ENCODE measurements around the gene GRK5. TPM values are rescaled to one million over a fixed set of nuclear protein-coding genes. Genes with fewer than 3 reads are reported as not detected.

GRK5 gene
- total and polyA plus RNA-seq, 7 donors: 7.9 to 32.4 (median 19.8) TPM

- H3K27me3 ChIP-seq: no peaks in the 10 kb centered on the region
- no peak overlapping the region for H3K4me3 ChIP-seq
- H3K27ac ChIP-seq: no peak overlapping the region
- peaks cover 0 to 41% (median 38%) of the 10 kb centered on the region in 4 donors for H3K4me1 ChIP-seq
- WGBS, 2 donors: 90 to 92% methylated on average over 12 of the region's 12 CpGs
- H3K9me3 ChIP-seq: no peaks in the 10 kb centered on the region
- H3K36me3 ChIP-seq: no peaks in the 10 kb centered on the region
- no peak for TF ChIP-seq POLR2A (IDR thresholded peaks at IDR 0.05)
- TF ChIP-seq POLR2AphosphoS5 (IDR thresholded peaks at IDR 0.05): no peak
- TF ChIP-seq CTCF (IDR thresholded peaks at IDR 0.05): no peak
- no peak for TF ChIP-seq EP300 (IDR thresholded peaks at IDR 0.05)
- intact Hi-C loops (cut with DNase I): no loop called here
- DNase-seq: no peak
These were observed 33.7 kb downstream of the GRK5 start for GRCh38 chr10:119241066-119241465.

GRCh38 chr10:119242186-119242585 lies 34.8 kb downstream of the GRK5 start:
- TF ChIP-seq POLR2AphosphoS5 (IDR thresholded peaks at IDR 0.05) (no peak), EP300 (IDR thresholded peaks at IDR 0.05) (no peak), CTCF (IDR thresholded peaks at IDR 0.05) (no peak), POLR2A (IDR thresholded peaks at IDR 0.05) (no peak)
- H3K36me3 ChIP-seq: no peaks in the 10 kb centered on the region
- WGBS, 2 donors: 85% methylated on average over 7 of the region's 7 CpGs
- DNase-seq: no peak
- H3K27me3 ChIP-seq: no peaks in the 10 kb centered on the region
- intact Hi-C loops (cut with DNase I): no loop called here
- H3K4me3 ChIP-seq: no peak overlapping the region
- no peaks in the 10 kb centered on the region for H3K9me3 ChIP-seq
- H3K27ac ChIP-seq: peak overlapping the region in 2 of 4 donors; percentile 4 to 30
- peaks cover 0 to 47% (median 40%) of the 10 kb centered on the region in 4 donors for H3K4me1 ChIP-seq

GRCh38 chr10:119243488-119243887 lies 36.1 kb downstream of the GRK5 start:
- H3K36me3 ChIP-seq: no peaks in the 10 kb centered on the region
- H3K4me3 ChIP-seq: no peak overlapping the region
- TF ChIP-seq EP300 (IDR thresholded peaks at IDR 0.05): no peak
- no peak for TF ChIP-seq CTCF (IDR thresholded peaks at IDR 0.05)
- no peak for TF ChIP-seq POLR2A (IDR thresholded peaks at IDR 0.05)
- no peak for TF ChIP-seq POLR2AphosphoS5 (IDR thresholded peaks at IDR 0.05)
- no peaks in the 10 kb centered on the region for H3K9me3 ChIP-seq
- intact Hi-C loops (cut with DNase I): no loop called here
- H3K27ac ChIP-seq: no peak overlapping the region
- H3K4me1 ChIP-seq: peaks cover 0 to 44% (median 38%) of the 10 kb centered on the region in 4 donors
- H3K27me3 ChIP-seq: no peaks in the 10 kb centered on the region
- 66 to 83% methylated on average over 2 of the region's 2 CpGs for WGBS, 2 donors
- DNase-seq: no peak

GRCh38 chr10:119243967-119244366 lies 36.6 kb downstream of the GRK5 start:
- no peaks in the 10 kb centered on the region for H3K36me3 ChIP-seq
- intact Hi-C loops (cut with DNase I): no loop called here
- DNase-seq: no peak
- peaks cover 0 to 44% (median 35%) of the 10 kb centered on the region in 4 donors for H3K4me1 ChIP-seq
- H3K4me3 ChIP-seq: no peak overlapping the region
- 84 to 90% methylated on average over 1 of the region's 1 CpG for WGBS, 2 donors
- TF ChIP-seq CTCF (IDR thresholded peaks at IDR 0.05): no peak
- no peak for TF ChIP-seq EP300 (IDR thresholded peaks at IDR 0.05)
- TF ChIP-seq POLR2A (IDR thresholded peaks at IDR 0.05): no peak
- no peak for TF ChIP-seq POLR2AphosphoS5 (IDR thresholded peaks at IDR 0.05)
- H3K9me3 ChIP-seq: no peaks in the 10 kb centered on the region
- H3K27ac ChIP-seq: no peak overlapping the region
- H3K27me3 ChIP-seq: no peaks in the 10 kb centered on the region

- DNase-seq: no peak
- TF ChIP-seq CTCF (IDR thresholded peaks at IDR 0.05): no peak
- TF ChIP-seq EP300 (IDR thresholded peaks at IDR 0.05): no peak
- no peak for TF ChIP-seq POLR2A (IDR thresholded peaks at IDR 0.05)
- no peak for TF ChIP-seq POLR2AphosphoS5 (IDR thresholded peaks at IDR 0.05)
- H3K36me3 ChIP-seq: no peaks in the 10 kb centered on the region
- peaks cover 0 to 52% (median 42%) of the 10 kb centered on the region in 4 donors for H3K4me1 ChIP-seq
- no peak overlapping the region for H3K4me3 ChIP-seq
- WGBS, 2 donors: 96 to 97% methylated on average over 5 of the region's 5 CpGs
- peak overlapping the region in 1 of 4 donors; percentile 8 for H3K27ac ChIP-seq
- H3K9me3 ChIP-seq: no peaks in the 10 kb centered on the region
- H3K27me3 ChIP-seq: no peaks in the 10 kb centered on the region
- intact Hi-C loops (cut with DNase I): no loop called here
These were observed 37.9 kb downstream of the GRK5 start for GRCh38 chr10:119245272-119245671.

Measured in sigmoid colon (tissue), 7 donors.